Cardiac atrium fibroblast (primary cell): Measurements from ENCODE around the gene FAM47C. TPM values are rescaled to one million over a fixed set of nuclear protein-coding genes. Genes with fewer than 3 reads are reported as not detected.

Source experiments
- total RNA-seq: library from RNA; depleted of rRNA; stranded (reverse); fragments of >200 nt; gene quantifications from 2 replicates; pipeline ENCODE4 v1.2.3, GENCODE V29; 2015

Gene FAM47C
- total RNA-seq, result not detected in 2 replicates

DNA sequence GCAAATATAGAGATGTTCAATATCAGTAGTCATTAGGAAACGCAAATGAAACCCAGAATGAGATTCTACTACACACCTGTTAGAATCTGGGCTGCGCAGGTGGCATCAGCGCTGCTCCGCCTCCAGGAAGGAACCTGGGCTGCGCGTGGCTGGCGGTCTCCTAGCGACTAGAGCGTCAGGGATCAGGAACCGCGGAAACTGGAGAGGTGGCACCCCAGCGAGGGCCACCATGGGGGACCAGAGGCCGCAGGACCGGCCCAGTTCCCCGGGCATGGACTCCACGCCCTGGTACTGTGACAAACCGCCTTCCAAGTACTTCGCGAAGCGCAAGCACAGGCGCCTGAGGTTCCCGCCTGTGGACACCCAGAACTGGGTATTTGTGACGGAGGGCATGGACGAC lies at the start of gene FAM47C:
Gene FAM47C (plus strand): TSS at position 185 of the 400 bp plus-strand sequence. CDS start 45 bp downstream, at position 230.

